ENCODE measurements around the gene LEMD2. TPM values are rescaled to one million over a fixed set of nuclear protein-coding genes. Genes with fewer than 3 reads are reported as not detected.

LEMD2 gene
- total and polyA plus RNA-seq, 2 donors (not counting 1 experiment from before 2014, with no cell fraction given), result 25.7 to 61.9 TPM

- no peak overlapping the region for H2AFZ ChIP-seq (ENCODE audit: low read length)
- no peak for DNase-seq (ENCODE audit: low read depth in 2 of 2)
- no peaks in the 10 kb centered on the region for H3K9me3 ChIP-seq (ENCODE audit: control insufficient read depth, insufficient read depth, low read depth, low read length)
- H3K4me3 ChIP-seq (replicated peaks in 1 of 4; ENCODE audit: control extremely low read depth in 1 of 4, insufficient read depth in 1 of 4, low read depth in 3 of 4, low read length in 4 of 4), result no peak overlapping the region
- H3K36me3 ChIP-seq (ENCODE audit: control insufficient read depth, insufficient read depth, low read length), result no peaks in the 10 kb centered on the region
- H3K27ac ChIP-seq (ENCODE audit: insufficient read depth, low read length), result no peak overlapping the region
- no peaks in the 10 kb centered on the region for H3K79me2 ChIP-seq (ENCODE audit: control insufficient read depth, insufficient read depth, low read length)
- TF ChIP-seq CTCF (conservative IDR thresholded peaks at IDR 0.05 in 1 of 2, IDR thresholded peaks at IDR 0.05 in 1 of 2; ENCODE audit: low read depth in 1 of 2, low read length in 2 of 2) (no peak), EZH2 (IDR thresholded peaks at IDR 0.05; ENCODE audit: low read length, missing control alignments) (no peak)
- H3K27me3 ChIP-seq (ENCODE audit: control insufficient read depth, insufficient read depth, low read length), result peaks cover 30% of the 10 kb centered on the region
- no peak overlapping the region for H3K9ac ChIP-seq (ENCODE audit: insufficient read depth, low read length)
- no peaks in the 10 kb centered on the region for H3K4me1 ChIP-seq (ENCODE audit: control insufficient read depth, extremely low read depth, insufficient read depth, low read length)
- no peaks in the 10 kb centered on the region for H4K20me1 ChIP-seq (ENCODE audit: control insufficient read depth, extremely low read depth, insufficient read depth, low read length)
- no peak overlapping the region for H3K4me2 ChIP-seq (ENCODE audit: extremely low read depth, insufficient read depth, low read length)
These were observed 24.4 kb upstream of the LEMD2 start for GRCh38 chr6:33813246-33813904.

- peak; percentile 43 to 51 for DNase-seq (ENCODE audit: low read depth in 2 of 2)
- peak; percentile 22 to 46 for TF ChIP-seq CTCF (conservative IDR thresholded peaks at IDR 0.05 in 1 of 2, IDR thresholded peaks at IDR 0.05 in 1 of 2; ENCODE audit: low read depth in 1 of 2, low read length in 2 of 2)
- no peak for TF ChIP-seq EZH2 (IDR thresholded peaks at IDR 0.05; ENCODE audit: low read length, missing control alignments)
- H3K9ac ChIP-seq (ENCODE audit: insufficient read depth, low read length), result no peak overlapping the region
- peaks cover 33% of the 10 kb centered on the region for H3K27me3 ChIP-seq (ENCODE audit: control insufficient read depth, insufficient read depth, low read length)
- H2AFZ ChIP-seq (ENCODE audit: low read length), result no peak overlapping the region
- no peak overlapping the region for H3K27ac ChIP-seq (ENCODE audit: insufficient read depth, low read length)
- H3K79me2 ChIP-seq (ENCODE audit: control insufficient read depth, insufficient read depth, low read length), result no peaks in the 10 kb centered on the region
- H3K4me2 ChIP-seq (ENCODE audit: extremely low read depth, insufficient read depth, low read length), result no peak overlapping the region
- H3K36me3 ChIP-seq (ENCODE audit: control insufficient read depth, insufficient read depth, low read length), result no peaks in the 10 kb centered on the region
- H3K4me1 ChIP-seq (ENCODE audit: control insufficient read depth, extremely low read depth, insufficient read depth, low read length), result no peaks in the 10 kb centered on the region
- H4K20me1 ChIP-seq (ENCODE audit: control insufficient read depth, extremely low read depth, insufficient read depth, low read length), result no peaks in the 10 kb centered on the region
- no peaks in the 10 kb centered on the region for H3K9me3 ChIP-seq (ENCODE audit: control insufficient read depth, insufficient read depth, low read depth, low read length)
- no peak overlapping the region for H3K4me3 ChIP-seq (replicated peaks in 1 of 4; ENCODE audit: control extremely low read depth in 1 of 4, insufficient read depth in 1 of 4, low read depth in 3 of 4, low read length in 4 of 4)
These were observed 23.7 kb upstream of the LEMD2 start for GRCh38 chr6:33812669-33813068.

GRCh38 chr6:33809594-33809993, 20.7 kb upstream of the LEMD2 start:
- no peaks in the 10 kb centered on the region for H3K9me3 ChIP-seq (ENCODE audit: control insufficient read depth, insufficient read depth, low read depth, low read length)
- H3K4me1 ChIP-seq (ENCODE audit: control insufficient read depth, extremely low read depth, insufficient read depth, low read length), result no peaks in the 10 kb centered on the region
- no peak for DNase-seq (ENCODE audit: low read depth in 2 of 2)
- no peak overlapping the region for H3K9ac ChIP-seq (ENCODE audit: insufficient read depth, low read length)
- no peaks in the 10 kb centered on the region for H3K36me3 ChIP-seq (ENCODE audit: control insufficient read depth, insufficient read depth, low read length)
- TF ChIP-seq EZH2 (IDR thresholded peaks at IDR 0.05; ENCODE audit: low read length, missing control alignments) (no peak), CTCF (conservative IDR thresholded peaks at IDR 0.05 in 1 of 2, IDR thresholded peaks at IDR 0.05 in 1 of 2; ENCODE audit: low read depth in 1 of 2, low read length in 2 of 2) (no peak)
- H4K20me1 ChIP-seq (ENCODE audit: control insufficient read depth, extremely low read depth, insufficient read depth, low read length), result no peaks in the 10 kb centered on the region
- no peak overlapping the region for H3K4me2 ChIP-seq (ENCODE audit: extremely low read depth, insufficient read depth, low read length)
- no peaks in the 10 kb centered on the region for H3K79me2 ChIP-seq (ENCODE audit: control insufficient read depth, insufficient read depth, low read length)
- no peak overlapping the region for H3K27ac ChIP-seq (ENCODE audit: insufficient read depth, low read length)
- H3K4me3 ChIP-seq (replicated peaks in 1 of 4; ENCODE audit: control extremely low read depth in 1 of 4, insufficient read depth in 1 of 4, low read depth in 3 of 4, low read length in 4 of 4), result no peak overlapping the region
- H3K27me3 ChIP-seq (ENCODE audit: control insufficient read depth, insufficient read depth, low read length), result peaks cover 41% of the 10 kb centered on the region
- H2AFZ ChIP-seq (ENCODE audit: low read length), result no peak overlapping the region
